Pericardium fibroblast (primary cell): ENCODE measurements around the gene PKDCC. TPM values are rescaled to one million over a fixed set of nuclear protein-coding genes. Genes with fewer than 3 reads are reported as not detected.

ENCODE experiments used
- total RNA-seq: library from RNA; depleted of rRNA; stranded (reverse); fragments of >200 nt; gene quantifications from 2 replicates; pipeline ENCODE4 v1.2.3, GENCODE V29; 2015

Gene PKDCC
- total RNA-seq: 134 and 207 TPM in 2 replicates

GRCh38 chr2:42047488-42048298, at the start of gene PKDCC:
PKDCC (plus strand) TSS chr2:42048021; CDS start chr2:42048200, 179 bp downstream.

Other genes starting within 250 kb of the PKDCC start
- 26.9 and 51.1 TPM in 2 replicates for gene EML4, start 121.3 kb downstream of the PKDCC start, total RNA-seq